NCI-H345 (cell line): ENCODE measurements around the gene SSBP3.

Source experiments
- DNase-seq: peaks from one replicate; lab custom pipeline; 2025; lab: John Stamatoyannopoulos, UW

Gene SSBP3

DNA sequence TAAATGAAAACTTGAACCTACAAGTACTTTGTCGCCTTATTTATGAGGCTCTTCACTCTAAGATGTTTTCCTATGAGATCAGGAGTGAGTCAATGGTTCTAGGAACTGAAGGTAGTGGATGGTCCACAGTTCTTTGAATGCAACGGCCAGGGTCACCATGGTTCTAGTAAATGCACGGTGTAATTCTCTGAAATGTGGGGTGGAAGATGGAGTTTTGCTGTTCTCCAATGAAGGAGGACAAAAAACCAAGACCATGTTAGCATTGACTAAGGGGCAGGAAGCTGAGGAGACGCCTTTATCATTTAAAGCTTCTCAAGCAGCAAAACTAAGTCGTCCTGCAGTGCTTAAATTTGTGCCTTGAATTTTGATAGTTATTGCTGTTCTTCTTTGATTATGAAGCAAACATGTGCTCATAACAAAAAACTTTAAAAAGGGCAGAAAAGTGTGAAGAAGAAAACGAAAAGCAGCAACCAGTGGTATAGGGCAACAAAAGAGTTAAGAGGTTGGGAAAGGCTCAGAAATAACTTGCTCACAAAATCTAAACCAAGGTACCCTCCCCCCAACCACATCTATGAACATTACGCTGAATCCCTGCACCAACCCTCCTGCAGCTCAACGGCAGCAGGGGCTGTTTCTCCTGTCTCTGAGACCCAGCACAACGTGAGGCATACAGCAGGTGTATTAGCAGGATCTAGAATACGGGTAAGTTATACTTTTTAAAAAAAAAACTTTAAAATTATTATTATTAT is 121.2 kb downstream of the SSBP3 start:
- DNase-seq = no peak

DNA sequence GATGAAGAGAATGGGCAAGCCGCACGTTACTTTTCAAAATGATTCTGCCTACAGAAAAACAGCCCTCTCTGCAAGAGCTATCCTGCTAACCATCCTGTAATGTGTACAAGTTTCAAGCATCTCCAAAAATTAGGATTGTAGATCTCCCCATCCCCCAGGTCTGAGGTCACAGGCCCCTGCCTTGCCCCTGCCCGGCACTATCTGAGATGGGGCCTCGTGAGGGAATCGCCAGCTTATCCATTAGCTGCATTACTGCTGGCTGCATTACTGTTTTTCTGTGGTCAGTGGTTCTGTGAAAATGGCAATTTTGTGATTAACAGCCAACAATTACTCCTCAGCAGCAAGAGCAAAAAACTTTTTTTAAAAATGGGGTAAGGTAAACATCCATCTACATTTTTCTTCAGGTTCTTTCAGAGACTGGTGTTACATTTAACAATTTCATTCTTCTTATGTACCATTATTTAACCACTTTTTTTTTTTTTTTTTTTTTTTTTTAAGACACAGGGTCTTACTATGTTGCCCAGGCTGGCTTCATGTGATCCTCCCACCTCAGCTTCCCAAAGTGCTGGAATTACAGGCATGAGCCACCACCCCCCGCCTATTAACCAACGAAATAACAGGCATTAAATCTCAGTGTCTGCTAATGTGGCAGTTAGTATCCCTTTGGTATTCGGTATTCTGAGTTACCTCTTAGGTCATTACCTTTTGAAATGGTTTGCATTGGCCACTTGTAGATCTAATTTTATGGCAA is 122.4 kb downstream of the SSBP3 start:
- DNase-seq = no peak

- DNase-seq = no peak
Observed at GRCh38 chr1:54282101-54282847, 123.9 kb downstream of the SSBP3 start.

GRCh38 chr1:54280651-54281050 is 125.5 kb downstream of the SSBP3 start:
- no peak for DNase-seq

DNA sequence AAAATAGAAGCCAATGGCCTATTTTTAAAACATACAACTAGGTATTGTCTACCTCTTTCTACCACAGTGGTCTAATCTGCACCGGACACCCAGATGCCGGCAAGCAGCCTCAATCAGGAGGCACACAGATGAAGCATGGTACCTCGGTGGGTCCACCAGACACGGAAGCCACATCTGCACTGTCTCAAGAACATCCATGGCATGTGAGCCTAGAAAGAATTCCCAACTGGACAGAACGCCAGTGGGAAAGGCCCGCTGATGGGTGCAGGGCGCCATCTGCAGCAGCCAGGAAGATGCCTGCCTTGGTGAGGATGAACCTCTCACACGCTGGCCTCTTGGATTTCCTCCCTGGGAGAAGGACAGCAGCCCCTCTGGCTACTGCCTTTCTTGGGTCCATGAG is 126.7 kb downstream of the SSBP3 start:
- no peak for DNase-seq

- no peak for DNase-seq
Observed at GRCh38 chr1:54278941-54279422, 127.2 kb downstream of the SSBP3 start.

DNA sequence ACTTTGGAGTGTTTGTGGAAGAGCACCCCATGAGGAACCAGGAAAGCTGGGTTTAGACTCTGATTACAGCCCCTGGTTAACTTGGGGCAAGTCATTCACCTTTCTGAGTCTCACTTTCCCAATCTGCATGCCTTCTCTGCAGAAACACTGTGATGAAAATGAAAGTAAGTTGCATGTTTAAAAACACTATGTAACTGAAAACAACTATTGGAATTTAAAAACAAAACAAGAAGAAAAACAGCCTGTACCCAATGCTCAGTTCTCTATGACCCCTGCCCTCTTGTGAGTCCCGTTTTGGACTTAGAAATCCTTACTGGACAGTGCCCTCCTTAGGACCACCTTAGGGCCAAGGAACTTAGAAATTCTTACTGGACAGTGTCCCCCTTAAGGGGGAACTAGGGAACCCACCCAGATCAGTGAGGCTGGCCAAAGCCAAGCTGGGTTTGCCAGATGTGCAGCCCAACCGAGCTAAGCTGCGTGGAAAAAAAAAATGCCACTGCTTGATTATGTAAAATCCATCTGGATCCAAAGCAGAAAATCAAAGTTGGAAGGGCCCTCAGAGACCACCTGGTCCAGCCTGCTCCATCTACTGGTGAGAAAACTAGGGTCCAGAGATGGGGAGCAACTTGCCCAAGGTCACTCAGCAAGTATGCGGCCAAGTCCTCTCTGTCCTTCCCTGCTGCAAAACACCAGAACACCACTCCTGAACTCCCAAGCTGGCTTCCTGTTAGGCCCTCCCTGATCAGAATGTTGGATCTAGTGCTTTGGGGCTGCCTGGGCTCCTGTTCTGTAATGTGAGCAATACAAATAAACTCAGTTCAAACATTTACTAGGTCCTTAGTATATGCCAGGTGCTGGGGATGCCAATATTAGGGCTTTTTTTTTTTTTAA is 128.5 kb downstream of the SSBP3 start:
- no peak for DNase-seq

GRCh38 chr1:54276617-54277450 is 129.4 kb downstream of the SSBP3 start:
- DNase-seq = no peak

DNA sequence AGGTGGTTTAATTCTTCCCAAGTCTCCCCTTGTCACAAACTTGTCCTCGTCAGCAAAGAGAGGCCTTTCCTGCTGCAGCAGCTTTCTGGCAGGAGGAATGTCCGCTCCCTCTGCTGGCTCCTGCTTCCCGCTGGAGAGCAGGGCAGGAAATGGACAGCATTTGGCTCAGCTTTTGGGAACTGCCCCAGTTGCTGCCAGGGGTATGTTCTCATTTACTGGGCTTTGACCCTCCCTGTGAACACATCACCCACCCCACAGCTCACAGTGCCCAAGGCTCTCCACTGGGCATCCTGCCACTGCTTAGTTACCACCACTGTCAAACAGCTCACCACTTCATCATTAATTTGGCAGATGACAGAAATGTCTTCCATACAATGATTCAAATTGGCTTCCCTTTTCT is 130.8 kb downstream of the SSBP3 start:
- DNase-seq = no peak

GRCh38 chr1:54274881-54275280 is 131.3 kb downstream of the SSBP3 start:
- no peak for DNase-seq

DNA sequence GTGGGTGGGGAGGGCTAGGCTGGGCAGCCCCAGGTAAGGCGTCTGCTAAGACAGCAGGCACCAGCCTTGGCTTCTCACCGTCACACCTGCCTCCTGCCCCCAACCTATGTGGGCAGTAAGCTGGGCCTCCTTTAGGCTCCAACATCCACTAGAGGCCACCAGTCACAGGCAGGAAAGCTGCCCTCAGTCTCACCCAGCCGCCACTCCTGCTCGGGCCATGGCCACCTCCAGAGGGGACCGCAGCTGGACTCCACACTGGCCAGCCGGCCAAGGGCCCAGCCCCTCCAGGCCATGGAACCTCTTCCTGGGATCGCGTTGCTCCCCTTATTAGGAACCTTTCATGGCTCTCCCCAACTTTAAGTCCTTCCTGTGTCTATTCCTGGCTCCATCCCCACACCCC is 131.7 kb downstream of the SSBP3 start:
- no peak for DNase-seq

DNA sequence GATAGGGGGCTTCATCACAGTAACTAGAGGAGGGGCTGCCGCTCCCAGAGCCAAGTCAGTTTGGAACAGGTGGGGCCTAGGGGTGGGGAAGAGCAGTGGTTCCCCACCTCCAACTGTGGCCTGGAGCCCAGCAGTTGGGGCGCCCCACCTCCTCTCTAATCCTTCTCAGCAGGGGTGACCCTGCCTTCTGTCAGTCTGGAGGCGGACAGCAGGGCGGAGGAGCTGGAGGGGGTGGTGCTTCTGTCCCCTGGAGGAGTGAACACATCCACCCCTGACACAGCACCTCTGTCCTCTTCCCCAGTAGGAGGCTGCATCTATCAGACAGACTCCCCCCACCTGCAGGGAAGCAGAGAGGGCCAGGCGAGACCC is 132.4 kb downstream of the SSBP3 start:
- no peak for DNase-seq

DNA sequence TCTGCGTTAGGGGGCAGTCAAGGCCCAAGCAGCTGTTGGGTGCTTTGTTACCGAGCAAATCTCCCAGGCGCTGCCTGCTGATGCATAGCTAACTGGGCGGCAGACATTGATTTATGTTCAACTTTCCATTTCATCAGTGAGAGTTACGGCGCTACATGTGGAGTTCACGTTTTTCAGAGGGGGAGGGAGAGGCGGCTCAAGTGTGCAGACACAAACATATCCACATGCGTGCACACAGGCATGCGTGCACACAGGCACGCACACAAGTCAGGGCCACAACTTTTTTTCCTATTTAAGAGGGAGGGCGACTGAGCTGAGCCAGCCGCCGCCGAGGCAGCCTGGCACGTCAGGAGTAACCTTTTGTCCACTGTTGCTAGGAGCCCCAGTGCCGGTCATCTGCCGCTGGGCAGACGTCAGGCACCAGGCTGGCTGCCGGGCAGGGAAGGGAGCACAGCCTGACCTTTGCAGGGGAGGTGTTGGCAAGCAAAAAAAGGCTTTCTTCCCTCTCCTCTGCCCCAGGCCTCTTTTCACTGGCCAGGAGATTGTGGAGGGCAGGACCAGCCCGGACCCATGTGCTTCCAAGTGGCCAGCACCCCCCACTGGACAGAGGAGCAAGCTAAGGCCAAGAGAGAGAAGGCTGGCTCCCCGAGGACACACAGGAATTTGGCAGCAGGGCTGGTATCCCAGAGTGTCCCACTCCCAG is 133.0 kb downstream of the SSBP3 start:
- peak; percentile 71 for DNase-seq

DNA sequence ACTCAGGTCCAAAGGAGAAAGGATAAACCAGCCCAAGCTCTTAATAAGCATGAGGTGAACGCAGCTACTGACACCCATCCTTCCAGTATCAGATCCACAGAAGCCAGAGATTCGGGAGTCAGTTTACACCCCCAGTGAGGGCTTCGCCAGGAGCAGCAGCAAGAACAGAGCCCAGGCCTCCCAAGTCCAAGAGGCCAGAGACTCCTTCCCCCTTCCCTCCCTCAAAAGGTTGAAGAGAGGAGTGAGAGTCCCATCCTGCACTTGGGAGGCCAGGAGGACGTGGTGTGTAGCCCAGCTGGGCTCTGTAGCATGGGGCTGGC is 133.5 kb downstream of the SSBP3 start:
- no peak for DNase-seq

DNA sequence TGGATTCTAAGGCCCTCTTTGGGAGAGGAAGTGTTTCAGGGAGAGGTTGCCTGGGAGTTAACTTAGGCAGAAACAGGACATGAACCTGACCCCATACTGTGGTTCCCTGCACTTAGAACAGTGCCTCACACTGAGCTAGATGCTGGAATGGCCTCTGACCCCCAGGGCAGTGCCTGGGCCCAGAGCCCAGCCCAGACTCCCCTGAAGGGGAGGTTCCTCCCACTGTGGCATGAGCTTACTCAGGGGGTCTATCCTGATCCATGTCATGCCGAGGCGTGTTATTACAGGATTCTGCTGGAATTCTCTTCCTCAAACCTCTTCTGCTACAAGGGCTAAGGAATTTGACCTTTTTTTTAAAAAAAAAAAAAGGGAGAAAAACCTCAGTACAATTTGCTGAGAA is 134.1 kb downstream of the SSBP3 start:
- no peak for DNase-seq

DNA sequence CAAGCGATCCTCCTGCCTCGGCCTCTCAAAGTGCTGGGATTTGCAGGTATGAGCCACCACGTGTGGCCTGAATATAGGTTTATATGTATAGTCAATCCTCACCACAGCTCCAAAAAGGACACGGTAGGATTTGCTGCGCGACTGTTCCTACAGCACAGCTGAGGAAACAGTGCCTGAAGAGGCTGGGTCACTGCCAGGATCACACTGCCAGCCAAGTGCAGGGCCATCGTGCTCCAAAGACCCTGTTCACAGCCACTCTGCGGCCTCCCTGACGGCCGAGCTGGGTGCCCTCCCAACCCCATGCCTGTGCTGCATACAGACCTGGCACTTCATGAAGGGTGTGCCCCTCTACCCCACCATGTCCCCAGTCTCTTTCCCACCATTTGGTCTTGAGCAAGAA is 134.9 kb downstream of the SSBP3 start:
- DNase-seq = no peak

GRCh38 chr1:54270543-54270942 is 135.7 kb downstream of the SSBP3 start:
- DNase-seq = no peak

DNA sequence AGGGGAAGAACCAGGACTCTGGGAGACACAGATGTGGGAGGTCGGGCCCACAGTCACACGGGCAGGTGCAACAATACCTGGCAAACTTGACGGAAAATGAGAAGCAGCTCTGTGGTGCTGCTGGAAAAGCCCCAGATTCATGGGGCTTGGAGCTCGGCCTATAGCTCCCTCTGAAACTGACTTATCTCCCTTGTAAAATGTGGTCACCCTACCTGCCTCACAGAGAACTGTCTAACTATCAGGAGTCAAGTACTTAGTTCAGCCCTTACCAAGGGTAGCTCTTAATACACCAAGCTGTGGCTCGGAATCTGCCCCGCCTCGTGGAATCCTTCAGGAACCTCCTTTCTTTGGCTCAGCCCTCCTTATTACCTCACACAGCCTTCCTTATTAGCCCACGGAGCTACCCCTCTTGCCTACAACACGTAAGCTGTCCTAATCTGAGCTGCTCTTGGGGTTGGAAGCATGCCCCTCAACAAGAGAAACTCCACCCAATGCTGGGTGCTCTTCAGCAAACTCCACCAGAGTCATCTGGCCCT is 137.4 kb downstream of the SSBP3 start:
- DNase-seq = no peak

DNA sequence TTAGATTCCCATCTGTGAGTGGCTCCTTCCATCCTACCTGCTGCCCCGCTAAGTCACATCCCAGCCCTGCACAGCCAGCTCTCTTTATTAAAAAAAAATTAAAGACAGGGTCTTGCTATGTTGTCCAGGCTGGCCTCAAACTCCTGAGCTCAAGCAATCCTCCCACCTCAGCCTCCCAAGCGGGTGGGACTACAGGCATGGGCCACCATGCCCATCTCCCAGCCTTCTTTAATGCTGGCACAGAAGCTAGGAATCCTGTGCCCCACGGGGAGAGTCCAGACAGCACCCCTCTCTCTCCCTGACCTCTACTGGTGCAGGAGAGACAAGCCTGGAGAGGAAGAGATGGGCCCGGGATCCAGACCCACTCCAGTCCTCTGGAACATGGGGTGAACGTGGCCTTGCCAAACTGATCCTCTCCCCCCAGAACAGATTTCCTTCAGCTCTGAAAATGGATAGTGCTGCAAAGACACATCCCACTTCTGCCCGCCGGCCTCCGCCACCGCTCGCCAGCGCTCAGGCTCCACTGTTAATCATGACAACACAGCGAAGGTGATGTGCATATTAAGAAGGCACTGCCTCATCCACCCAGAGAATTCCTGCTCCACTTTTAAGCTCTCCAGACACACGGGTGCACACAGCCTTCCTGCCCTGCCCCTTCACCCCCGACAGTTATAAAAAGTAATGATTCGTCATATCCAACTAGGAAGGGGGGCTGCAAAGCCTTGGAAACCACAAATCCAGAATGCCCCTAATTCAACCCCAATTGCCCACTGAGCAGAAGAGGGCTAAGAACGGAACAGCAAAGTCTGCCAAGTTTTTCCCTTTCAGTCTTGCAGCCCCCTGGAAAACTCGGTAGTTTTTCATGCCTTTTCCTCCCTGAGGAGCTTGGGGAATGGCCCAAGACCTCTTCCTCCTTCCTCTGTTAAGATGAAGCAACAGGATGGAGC is 138.1 kb downstream of the SSBP3 start:
- DNase-seq = no peak
